ENCODE results near the gene TBX10.
"Not testable (repeated sequence)": the region's sequence is repeated elsewhere in the genome, so short reads cannot be mapped to it uniquely, and the experiment has no call there.

TBX10 gene

DNA sequence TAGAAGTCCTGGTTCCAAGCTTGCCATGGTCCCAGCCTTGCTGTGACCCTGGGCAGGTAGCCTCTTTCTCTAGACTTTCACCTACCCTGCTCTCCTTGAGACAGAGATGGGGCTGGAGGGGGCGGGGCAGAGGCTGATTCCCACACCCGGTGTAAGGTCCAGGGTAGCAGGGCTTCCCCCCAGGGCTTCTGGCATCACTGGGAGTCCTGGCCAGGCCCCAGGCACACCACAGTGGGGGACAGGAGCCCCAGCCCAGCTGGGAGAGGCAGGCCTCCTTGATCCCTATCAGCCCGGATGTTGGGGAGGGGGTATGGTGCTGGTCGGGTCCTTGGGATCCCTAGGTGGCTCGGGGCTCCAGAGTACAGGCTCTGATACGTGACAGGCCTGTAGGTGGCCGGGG is 8.2 kb downstream of the TBX10 start:
- DNase-seq (ENCODE audit: low read depth in 2 of 2), result no peak

DNA sequence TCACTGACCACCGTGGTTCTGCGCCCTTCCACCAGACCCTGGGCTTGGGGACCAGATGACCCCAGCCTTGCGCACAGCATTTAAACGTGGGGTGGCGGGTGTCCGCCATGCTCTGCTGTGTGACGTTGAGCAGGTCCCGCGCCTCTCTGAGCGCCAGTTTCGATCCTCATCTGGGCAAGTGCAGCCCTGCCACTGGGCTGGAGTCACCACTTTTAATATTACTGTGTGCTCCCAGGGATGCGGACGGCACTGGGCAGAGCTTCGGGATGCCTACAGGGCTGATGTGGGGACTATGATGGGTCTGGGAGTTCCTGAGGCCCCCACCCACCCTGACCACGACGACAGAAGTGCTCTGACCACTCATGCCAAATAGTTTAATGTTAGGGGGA is 8.6 kb downstream of the TBX10 start:
- DNase-seq (ENCODE audit: low read depth in 2 of 2), result no peak

DNA sequence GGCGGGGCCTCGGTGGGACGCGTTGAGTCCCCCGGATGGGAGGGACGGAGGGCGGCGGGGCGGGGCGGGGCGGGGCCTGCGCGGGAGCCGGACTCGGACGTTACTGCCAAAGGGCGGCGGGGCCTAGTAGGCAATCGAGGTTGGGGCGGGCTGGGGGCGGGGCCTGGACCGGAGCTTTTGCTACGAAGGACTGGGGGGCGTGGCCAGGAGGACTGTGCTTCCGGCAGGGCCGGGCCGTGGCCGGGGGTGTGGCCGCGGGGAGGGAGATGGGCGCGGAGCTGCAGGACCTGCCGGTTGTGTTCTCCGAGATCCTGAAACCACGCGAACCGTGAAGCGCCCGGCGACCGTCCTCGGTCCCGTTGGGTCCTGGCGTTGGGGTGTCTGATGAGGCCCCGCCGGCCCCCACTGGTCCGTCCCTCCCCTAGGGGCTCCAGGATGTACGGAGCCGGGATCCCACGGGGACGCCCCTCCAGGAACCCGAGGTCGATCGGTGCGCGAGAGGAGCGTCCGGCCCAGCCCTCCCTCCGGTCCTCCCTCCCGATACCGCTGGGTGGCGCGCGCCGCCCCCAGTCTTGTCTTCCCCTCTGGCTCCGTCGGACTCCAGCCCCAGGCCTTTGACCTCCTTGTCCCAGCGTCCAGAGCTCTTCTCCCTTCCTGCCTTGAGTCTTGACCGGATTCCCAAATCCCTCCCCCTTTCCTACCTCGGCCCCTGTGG is 9.2 kb downstream of the TBX10 start:
- peak; percentile 99 for DNase-seq (ENCODE audit: low read depth in 2 of 2)

DNA sequence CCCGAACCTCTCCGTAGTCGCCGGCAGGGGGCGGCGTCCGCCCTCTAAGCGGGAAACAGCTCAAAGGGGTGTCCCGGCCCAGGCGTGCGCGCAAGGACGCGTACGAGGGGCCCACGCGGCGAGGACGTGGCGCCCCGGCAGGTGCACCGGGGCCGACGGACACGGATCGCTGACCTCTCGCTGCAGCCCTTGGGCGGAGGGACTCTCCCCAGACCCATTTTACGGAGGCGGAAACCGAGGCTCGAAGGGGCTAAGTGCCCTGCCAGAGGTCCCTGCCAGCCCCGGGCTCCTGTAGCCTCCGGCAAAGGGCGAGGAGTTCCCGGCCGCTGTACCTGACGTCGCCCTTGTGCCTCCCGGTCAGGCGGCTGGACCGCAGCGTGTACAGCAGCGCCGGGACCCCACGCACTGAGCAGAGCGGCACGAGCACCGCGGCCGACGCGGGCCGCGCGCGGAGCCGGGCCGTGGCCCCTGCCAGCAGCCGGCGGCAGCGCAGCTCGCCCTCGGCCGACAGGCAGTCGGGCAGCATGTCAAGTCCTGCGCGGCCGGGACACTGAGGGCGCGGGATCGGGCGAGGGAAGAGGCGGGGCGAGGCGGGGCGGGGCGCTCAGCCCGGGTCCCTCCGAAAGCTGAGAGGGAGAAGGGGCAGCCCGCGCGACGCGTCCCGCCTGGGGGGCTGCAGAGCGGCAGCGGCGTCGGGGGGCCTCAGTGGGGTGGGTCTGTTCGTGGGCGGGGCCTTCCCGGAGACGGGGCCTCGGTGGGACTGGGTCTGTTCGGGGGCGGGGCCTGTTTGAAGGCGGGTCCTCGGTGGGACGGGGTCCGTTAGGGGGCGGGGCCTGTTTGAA is 10.0 kb downstream of the TBX10 start, which contains the start of gene NUDT8:
Gene NUDT8 (minus strand): TSS at position 552 of the 842 bp plus-strand sequence. CDS start 26 bp downstream, at position 526.
- peak; percentile 83 for DNase-seq (ENCODE audit: low read depth in 2 of 2)

DNA sequence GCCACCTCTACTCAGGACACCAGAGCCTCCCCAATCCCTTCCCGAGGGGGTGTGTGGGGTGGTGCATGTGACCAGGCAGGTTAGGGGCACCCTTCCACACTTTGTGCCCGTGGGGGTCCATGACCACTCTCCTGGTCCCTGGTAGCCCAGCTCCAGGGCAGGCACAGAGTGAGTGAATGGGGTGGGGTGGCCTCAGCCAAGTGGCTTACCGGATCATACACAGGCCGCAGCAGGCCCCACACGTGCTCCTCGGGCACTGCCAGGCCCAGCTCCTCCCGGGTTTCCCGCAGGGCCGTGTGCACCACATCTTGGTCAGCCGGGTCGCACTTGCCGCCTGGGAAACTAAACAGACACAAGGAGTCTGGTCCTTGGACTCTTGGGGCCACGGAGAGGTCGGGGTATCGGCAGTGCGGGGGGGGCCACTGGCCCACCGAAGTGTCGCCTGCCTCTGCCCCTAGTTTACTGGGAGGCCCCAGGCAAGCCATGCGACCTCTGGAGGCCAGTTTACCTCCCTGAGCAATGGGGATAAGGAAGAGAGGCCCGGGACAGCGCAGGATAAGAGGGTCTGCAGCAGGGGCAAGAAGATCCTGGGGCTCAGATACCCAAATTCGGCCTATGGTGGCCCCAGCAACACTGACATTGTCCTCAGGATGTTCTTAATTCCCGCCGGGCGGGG is 10.7 kb downstream of the TBX10 start:
- no peak for DNase-seq (ENCODE audit: low read depth in 2 of 2)

DNA sequence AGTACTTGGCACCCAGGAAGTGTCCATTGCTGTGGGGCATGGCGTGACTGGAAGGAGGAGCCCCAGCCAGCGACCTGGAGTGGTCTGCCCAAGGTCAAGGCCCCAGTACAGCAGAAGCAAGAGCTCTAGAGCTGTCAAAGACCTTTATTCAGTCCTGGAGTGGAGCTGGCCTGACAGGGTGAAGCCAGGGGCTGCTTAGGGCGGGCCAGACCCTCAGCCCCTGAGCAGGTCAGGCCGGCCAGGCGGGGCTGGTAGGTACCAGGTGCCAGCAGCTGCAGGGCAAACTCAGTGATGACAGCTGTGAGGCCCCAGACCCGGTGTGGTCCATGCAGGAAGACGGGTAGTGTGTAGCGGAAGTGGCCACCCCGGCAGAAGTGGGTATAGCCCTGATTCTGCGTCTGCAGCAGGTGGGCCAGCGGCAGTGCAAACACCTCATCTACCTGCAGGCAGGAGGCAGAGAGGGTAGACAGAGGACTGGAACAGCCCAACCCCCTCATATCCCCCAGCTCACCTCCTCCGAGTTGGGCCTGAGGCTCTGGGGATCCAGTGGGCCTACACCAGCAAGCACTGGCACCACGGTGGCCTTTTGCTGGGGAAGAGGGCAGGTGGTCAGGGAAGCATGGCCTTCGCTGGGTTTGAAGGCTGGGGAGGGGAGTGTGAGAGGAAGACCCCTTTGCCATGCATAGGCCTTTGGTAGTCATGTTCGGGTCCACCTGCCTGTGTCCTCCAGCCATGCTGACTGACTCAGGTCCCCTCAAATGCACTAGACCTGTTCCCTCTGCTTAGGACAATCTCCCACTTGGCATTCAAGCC is 11.5 kb downstream of the TBX10 start:
- no peak for DNase-seq (ENCODE audit: low read depth in 2 of 2)

DNA sequence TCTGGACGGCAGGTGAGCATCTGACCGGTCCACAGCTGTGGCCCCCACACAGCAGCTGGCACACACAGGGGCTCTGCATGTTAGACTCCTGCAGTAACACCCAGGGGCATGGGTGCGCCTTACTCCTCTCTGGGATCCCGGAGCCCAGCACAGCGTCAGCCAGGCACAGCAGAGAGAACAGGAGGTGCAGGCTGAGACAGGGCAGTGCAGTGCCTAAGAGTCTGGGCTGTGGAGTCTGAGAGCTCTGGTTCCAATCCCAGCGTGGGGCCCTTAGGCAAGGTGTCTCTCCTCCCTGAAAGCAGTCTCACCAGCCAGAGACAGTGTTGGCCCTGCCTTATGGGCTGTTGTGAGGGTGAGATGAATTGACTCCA is 12.1 kb downstream of the TBX10 start:
- no peak for DNase-seq (ENCODE audit: low read depth in 2 of 2)

DNA sequence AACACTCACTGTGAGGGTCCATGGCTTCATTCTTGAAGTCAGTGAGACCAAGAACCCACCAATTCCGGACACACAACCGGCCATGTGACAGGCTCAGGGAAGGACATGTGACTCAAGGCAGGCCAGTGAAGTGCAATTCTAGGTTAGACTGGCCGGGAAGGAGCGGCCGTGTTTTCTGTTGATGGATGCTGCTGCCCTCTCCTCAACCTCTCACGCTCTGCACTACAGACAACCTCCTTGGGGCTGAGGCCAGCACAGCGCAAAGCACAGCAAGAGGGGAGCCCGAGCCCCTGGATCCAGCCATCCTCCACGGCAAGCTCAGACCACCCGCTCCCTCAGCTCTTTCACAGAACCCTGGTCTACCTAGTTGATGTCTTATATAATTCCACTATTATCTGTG is 12.6 kb downstream of the TBX10 start:
- no peak for DNase-seq (ENCODE audit: low read depth in 2 of 2)

DNA sequence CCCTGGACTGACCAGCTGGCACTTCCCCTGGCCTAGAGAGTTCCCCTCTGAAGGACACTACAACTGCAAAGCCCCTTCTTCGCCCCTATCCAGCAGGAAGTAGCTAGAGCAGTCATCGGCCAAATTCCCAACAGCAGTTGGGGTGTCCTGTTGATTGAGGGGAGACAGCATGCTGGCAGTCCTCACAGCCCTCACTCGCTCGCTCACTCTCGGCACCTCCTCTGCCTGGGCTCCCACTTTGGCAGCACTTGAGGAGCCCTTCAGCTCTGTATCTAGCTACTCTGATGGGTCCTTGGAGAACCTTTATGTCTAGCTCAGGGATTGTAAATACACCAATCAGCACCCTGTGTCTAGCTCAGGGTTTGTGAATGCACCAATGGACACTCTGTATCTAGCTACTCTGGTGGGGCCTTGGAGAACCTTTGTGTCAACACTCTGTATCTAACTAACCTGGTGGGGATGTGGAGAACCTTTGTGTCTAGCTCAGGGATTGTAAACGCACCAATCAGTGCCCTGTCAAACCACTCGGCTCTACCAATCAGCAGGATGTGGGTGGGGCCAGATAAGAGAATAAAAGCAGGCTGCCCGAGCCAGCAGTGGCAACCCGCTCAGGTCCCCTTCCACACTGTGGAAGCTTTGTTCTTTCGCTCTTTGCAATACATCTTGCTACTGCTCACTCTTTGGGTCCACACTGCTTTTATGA is 13.3 kb downstream of the TBX10 start:
- not testable (repeated sequence) for DNase-seq (ENCODE audit: low read depth in 2 of 2)

DNA sequence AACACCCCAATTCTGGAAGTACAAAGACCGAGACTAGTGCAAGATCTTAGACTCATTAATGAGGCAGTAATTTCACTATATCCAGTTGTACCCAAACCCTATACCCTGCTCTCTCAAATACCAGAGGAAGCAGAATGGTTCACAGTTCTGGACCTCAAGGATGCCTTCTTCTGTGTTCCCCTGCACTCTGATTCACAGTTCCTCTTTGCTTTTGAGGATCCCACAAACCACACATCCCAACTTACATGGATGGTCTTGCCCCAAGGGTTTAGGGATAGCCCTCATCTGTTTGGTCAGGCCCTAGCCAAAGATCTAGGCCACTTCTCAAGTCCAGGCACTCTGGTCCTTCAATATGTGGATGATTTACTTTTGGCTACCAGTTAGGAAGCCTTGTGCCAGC is 15.8 kb downstream of the TBX10 start:
- not testable (repeated sequence) for DNase-seq (ENCODE audit: low read depth in 2 of 2)

DNA sequence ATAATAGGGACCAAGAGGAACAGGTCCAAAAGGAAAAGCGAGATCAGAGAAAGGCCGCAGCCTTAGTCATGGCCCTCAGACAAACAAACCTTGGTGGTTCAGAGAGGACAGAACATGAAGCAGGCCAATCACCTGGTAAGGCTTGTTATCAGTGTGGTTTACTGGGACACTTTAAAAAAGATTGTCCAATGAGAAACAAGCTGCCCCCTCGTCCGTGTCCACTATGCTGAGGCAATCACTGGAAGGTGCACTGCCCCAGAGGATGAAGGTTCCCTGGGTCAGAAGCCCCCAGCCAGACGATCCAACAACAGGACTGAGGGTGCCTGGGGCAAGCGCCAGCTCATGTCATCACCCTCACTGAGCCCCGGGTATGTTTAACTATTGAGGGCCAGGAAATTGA is 16.7 kb downstream of the TBX10 start:
- not testable (repeated sequence) for DNase-seq (ENCODE audit: low read depth in 2 of 2)

DNA sequence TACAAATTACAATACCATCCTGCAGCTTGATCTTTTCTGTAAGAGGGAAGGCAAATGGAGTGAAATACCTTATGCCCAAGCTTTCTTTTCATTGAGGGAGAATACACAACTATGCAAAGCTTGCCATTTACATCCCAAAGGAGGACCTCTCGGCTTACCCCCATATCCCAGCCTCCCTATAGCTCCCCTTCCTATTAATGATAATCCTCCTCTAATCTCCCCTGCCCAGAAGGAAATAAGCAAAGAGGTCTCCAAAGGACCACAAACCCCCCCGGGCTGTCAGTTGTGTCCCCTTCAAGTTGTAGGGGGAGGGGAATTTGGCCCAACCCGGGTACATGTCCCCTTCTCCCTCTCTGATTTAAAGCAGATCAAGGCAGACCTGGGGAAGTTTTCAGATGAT is 17.6 kb downstream of the TBX10 start:
- DNase-seq (ENCODE audit: low read depth in 2 of 2), result not testable (repeated sequence)

DNA sequence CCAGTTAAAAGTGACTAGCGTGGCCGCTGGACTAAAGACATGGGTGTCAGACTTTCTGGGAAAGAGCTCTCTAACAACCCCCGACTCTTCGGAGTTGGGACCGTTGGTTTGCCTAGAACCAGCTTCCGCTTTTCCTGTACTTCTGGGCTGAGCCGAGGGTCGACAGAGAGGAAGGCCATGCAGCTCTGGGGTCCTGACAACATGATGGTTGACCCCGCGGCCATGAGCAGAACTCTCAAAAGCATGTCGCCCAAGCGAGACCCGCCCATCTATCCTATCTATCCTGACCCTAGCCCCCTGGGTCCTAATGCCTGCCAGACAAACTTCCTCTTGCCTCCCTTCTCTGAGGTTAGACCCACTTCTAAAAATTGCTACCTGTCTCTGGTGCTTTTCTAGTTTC is 18.9 kb downstream of the TBX10 start:
- DNase-seq (ENCODE audit: low read depth in 2 of 2), result not testable (repeated sequence)

DNA sequence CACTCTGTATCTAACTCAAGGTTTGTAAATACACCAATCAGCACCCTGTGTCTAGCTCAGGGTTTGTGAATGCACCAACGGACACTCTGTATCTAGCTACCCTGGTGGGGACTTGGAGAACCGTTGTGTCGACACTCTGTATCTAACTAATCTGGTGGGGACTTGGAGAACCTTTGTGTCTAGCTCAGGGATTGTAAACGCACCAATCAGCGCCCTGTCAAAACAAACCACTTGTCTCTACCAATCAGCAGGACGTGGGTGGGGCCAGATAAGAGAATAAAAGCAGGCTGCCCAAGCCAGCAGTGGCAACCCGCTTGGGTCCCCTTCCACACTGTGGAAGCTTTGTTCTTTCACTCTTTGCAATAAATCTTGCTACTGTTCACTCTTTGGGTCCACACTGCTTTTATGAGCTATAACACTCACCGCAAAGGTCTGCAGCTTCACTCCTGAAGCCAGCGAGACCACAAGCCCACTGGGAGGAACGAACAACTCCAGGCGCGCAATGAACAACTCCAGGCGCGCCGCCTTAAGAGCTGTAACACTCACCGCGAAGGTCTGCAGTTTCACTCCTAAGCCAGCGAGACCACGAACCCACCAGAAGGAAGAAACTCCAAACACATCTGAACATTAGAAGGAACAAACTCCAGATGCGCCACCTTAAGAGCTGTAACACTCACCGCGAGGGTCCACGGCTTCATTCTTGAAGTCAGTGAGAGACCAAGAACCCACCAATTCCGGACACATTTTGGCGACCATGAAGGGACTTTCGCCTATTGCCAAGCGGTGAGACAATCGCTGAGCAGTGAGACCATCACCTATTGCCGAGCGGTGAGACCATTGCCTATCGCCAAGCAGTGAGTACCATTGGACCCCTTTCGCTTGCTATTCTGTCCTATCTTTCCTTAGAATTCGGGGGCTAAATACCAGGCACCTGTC is 19.6 kb downstream of the TBX10 start:
- DNase-seq (ENCODE audit: low read depth in 2 of 2), result not testable (repeated sequence)

DNA sequence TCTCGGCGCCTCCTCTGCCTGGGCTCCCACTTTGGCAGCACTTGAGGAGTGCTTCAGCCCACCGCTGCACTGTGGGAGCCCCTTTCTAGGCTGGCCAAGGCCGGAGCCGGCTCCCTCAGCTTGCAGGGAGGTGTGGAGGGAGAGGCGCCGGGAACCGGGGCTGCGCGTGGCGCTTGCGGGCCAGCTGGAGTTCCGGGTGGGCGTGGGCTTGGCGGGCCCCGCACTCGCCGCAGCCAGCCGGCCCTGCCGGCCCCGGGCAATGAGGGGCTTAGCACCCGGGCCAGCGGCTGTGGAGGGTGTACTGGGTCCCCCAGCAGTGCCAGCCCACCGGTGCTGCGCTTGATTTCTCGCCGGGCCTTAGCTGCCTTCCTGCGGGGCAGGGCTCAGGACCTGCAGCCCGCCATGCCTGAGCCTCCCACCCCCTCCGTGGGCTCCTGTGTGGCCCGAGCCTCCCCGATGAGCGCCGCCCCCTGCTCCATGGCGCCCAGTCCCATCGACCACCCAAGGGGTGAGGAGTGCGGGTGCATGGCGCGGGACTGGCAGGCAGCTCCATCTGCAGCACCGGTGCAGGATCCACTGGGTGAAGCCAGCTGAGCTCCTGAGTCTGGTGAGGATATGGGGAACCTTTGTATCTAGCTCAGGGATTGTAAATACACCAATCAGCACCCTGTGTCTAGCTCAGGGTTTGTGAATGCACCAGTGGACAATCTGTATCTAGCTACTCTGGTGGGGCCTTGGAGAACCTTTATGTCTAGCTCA is 20.5 kb downstream of the TBX10 start:
- DNase-seq (ENCODE audit: low read depth in 2 of 2), result not testable (repeated sequence)

DNA sequence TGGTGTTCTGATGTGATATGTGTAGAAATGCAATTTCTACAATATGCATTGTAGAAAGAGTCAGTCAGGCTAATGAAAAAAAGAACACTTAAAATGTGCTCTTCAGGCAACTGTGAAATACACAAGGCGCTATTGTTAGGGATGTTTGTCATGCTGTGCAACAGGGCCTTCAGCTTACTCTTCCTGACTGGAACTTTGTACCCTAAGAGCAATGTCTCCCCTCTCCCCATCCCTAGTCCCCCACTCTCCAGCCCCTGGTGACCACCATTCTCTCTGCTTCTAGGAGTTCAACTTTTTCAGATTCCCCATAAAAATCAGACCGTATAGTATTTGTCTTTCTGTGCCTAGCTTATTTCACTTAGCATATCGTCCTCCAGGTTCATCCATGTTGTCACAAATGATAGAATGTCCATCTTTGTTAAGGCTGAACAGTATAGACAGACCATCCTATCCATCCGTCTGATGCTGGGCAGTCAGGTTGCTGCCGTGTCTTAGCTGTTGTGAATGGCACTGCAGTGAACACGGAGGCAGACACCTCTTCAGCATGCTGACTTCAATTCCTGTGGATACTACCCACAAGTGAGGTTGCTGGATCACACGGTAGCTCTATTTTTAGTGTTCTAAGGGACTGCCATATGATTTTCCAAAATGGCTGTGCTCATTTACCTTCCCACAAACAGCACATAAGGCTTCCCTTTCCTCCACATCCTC is 22.2 kb downstream of the TBX10 start:
- DNase-seq (ENCODE audit: low read depth in 2 of 2), result no peak

DNA sequence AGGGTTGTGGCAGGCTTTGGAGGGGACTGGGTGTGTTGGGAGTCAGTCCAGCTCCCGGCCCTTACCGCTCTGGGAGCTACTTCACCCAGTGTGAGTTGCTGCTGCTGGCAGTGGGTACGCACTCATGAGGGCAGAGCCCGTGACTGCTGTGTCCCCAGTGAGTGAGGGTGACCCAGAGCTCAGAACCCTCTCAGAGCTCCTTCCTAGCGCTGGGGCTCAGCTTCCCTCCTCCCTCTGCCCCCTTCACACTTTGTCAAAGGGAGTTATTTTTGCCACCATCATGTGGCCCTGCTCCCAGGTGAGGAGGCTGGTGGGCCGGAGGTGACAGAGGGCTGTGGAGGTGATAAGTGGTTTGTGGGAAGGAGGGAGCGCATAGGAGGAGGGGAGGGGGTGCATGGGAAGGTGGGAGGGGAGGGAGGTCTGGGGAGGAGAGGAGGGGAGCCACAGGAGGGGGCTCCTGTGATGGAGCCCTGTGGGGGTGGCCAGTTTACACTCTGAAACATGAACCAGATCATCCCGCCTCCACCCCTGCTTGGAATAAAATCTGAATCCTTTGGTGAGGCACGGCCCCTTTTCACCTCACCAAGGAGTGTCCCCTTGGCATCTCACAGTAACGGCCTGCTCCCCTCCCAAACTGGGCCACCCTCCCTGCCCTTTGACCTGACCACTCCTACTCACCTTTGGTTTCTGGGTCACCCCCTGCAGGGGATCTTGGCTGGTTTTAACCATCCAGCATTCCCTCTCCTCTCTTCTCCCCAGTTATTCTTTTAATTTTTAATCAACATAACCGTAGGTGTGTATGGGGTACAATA is 22.9 kb downstream of the TBX10 start:
- no peak for DNase-seq (ENCODE audit: low read depth in 2 of 2)
